DMS79 treated with DMSO at 0.1 percent for 48 hours (cell line): ENCODE results near the gene MXI1.
A peak's percentile ranks its signal among the peaks of the same experiment; 100 is the strongest.
"Not testable (repeated sequence)": the region's sequence is repeated elsewhere in the genome, so short reads cannot be mapped to it uniquely, and the experiment has no call there.

Experiments
- DNase-seq: peaks from one replicate; lab custom pipeline; 2025; lab: John Stamatoyannopoulos, UW

Gene MXI1

GRCh38 chr10:110181911-110182310 is 25.5 kb upstream of the MXI1 start:
- DNase-seq: no peak

- no peak for DNase-seq
These were observed 23.0 kb upstream of the MXI1 start for GRCh38 chr10:110184398-110184797.

GRCh38 chr10:110185646-110186182 is 21.7 kb upstream of the MXI1 start:
- not testable (repeated sequence) for DNase-seq

- DNase-seq: no peak
These were observed 17.2 kb upstream of the MXI1 start for GRCh38 chr10:110190170-110190569.

- no peak for DNase-seq
These were observed 14.9 kb upstream of the MXI1 start for GRCh38 chr10:110192552-110192951.

GRCh38 chr10:110200503-110200902 is 6.9 kb upstream of the MXI1 start:
- DNase-seq: no peak

GRCh38 chr10:110201046-110201445 is 6.4 kb upstream of the MXI1 start:
- DNase-seq: not testable (repeated sequence)

- DNase-seq: no peak
These were observed 3.6 kb upstream of the MXI1 start for GRCh38 chr10:110203500-110204455.

GRCh38 chr10:110205051-110205675 is 2.2 kb upstream of the MXI1 start:
- no peak for DNase-seq

- DNase-seq: no peak
These were observed 604 bp downstream of the MXI1 start for GRCh38 chr10:110207805-110208613.

GRCh38 chr10:110208614-110209453 is 1.4 kb downstream of the MXI1 start:
- peak; percentile 16 for DNase-seq

GRCh38 chr10:110209454-110209925 is 2.1 kb downstream of the MXI1 start:
- DNase-seq: peak; percentile 27

GRCh38 chr10:110209926-110210673 is 2.7 kb downstream of the MXI1 start:
- DNase-seq: no peak

GRCh38 chr10:110210674-110211464 is 3.5 kb downstream of the MXI1 start:
- DNase-seq: peak; percentile 82

- no peak for DNase-seq
These were observed 4.0 kb downstream of the MXI1 start for GRCh38 chr10:110211465-110211843.

- DNase-seq: no peak
These were observed 5.0 kb downstream of the MXI1 start for GRCh38 chr10:110212119-110213006.

- no peak for DNase-seq
These were observed 7.0 kb downstream of the MXI1 start for GRCh38 chr10:110214371-110214826.
